ENCODE results near the gene GALNT17.

- no peak for TF ChIP-seq CTCF (conservative IDR thresholded peaks at IDR 0.05)
- no peak for TF ChIP-seq EZH2 (IDR thresholded peaks at IDR 0.05; ENCODE audit: low read depth)
Observed at GRCh38 chr7:71120096-71120495, 11.8 kb upstream of the GALNT17 start.
